GM18502 (cell line): ENCODE data around the gene TMEM132C.
"Not testable (repeated sequence)": the region's sequence is repeated elsewhere in the genome, so short reads cannot be mapped to it uniquely, and the experiment has no call there.

Source experiments
- ATAC-seq: cut with Tn5 transposase; IDR thresholded peaks from one replicate; pipeline ENCODE4 v1.9.1; 2021; ENCODE audit warnings: mild to moderate bottlenecking; ENCODE audit not compliant: unreplicated experiment, poor library complexity

Gene TMEM132C

DNA sequence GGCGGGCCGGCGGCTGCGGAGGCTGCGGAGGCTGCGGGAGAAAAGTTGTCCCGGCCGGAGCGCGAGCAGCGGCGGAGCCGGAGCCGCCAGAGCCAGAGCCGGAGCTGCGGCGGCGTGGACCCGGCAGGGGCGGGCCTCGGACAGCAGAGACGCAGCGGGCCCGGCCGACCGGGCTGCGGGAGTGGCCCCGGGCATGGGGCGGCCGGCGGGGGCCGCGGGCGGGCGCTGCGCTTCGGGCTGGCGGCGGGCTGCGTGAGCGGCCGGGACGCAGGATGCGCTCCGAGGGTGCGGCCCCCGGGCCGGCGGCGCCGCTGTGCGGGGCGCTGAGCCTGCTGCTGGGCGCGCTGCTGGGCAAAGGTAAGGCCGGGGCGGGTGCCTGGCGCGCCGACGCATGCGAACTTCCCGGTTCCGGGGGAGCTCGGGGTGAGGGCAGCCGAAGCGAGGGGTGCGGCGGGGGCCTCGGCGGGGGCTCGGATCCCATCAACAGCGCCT, at the start of gene TMEM132C:
TMEM132C (plus strand) TSS at position 40 of the 492 bp plus-strand sequence; CDS start at position 273, 233 bp downstream.
- no peak for ATAC-seq

DNA sequence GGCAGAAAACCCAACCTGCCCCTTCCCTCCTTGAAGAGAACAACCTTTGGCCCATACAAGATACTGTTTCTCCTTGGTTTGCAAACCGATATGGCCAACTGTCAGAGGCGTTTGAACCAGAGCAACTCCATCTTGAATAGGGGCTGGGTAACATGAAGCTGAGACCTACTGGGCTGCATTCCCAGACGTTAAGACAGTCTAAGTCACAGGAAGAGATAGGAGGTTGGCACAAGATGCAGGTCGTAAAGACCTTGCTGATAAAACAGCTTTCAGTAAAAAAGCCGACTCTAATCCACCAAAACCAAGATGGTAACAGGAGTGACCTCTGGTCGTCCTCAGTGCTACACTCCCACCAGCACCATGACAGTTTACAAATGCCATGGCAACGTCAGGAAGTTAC, 42.7 kb upstream of the TMEM132C start:
- ATAC-seq, result no peak

DNA sequence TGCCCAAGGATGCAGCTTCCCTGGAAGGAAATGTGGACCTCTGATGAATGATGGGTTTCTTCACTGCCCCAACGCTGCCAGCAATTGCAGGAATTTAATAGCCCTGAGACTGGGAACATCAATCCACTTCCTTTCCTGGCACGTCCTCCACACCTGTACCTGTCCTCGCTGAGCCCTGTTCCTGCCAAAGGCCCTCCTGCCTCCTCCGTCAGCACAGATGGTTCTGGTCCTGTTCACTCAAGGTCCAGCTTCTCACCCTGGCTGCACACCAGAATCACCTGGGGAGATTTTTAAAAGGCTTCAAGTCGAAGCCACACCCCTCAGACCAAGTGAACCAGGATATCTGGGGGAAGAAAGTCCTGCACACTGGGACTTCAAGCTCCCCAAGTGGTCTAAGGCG, 38.4 kb upstream of the TMEM132C start:
- no peak for ATAC-seq

DNA sequence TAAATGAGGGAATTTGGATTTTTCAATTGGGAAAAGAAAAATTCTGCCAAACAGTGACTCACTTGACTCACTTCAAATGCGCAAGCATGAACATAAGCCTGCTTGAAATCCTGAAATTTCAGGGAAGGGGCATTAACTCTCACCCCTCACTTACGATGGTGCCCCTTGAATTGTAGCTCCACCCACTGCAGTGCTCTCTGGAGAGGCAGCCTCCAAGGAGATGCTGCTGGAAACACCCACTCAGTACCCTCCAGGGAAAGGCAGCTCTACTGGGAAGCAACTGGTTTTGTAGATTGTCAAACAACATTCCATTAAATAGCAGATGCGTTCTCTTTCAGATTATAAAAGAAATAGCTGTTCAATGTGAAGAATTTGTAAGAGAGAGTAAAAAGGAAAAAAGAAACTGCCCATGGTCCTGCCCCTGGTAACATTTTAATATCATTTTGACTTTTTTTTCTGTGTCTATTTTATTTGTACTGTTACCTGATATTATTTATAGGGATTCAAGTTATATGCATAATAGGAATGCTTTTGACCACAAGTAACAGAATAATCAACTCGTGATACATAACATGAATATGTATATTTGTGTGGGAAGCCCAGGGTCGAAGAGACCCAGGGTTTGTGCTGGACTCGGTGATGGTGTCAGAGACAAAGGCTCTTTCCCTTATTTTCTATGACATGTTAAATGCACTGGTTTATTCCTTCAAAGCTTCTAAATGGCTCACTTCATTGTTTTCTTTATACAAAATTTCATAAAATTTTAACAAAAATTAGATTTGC, 31.1 kb upstream of the TMEM132C start:
- ATAC-seq, result no peak

DNA sequence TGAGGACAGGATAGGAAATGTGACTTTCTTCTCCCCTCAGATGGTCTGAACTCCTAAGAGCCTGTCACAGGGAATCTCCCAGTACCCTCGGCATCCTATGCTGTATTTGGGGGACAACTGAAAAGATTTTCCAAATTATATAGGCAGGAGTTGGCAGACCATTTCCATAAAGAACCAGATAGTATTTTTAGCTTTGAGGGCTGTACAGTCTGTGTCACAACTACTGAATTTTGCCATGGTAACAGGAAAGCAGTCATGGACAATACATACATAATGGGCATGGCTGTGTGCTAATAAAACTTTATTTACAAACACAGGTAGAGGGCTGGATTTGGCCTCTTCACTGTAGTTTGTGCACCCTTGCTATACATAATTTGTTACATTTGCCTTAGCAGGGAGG, 30.4 kb upstream of the TMEM132C start:
- ATAC-seq, result no peak

DNA sequence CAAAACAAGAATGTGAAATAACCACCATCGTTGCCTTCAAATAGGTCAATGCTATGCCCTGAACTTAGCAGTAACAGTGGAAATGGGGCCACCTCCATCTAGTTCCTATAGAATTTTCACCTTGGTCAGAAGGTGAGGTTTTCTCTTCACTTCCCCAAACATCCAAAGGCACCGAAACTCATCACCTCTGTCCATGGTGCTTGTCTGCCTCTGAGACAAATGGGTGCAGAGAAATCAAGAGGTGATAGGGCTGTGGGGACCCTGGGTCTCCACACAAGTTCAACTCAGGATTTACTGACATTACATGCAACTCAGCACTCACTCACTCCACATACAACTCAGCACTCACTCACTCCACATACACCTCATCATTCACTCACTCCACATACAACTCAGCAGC, 26.2 kb upstream of the TMEM132C start:
- no peak for ATAC-seq

DNA sequence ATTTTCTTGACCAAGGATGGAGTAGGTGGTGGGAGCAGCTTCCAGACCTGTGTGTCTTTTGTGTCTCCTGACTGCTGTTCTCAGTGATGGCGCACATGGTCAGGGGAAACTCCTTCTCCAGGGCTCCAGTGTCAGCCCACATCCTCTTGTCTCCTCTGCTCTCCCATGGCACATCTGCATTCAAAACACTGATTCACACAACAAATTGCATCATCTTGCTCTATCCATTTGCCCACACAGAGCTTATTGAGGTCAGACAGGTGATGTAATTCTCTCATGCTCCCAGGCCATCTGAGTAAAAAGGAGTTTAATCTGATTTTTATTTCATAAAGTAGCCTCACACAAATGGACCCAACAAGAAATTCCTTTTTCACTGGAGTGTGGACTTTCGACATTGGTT, 21.8 kb upstream of the TMEM132C start:
- ATAC-seq, result no peak

DNA sequence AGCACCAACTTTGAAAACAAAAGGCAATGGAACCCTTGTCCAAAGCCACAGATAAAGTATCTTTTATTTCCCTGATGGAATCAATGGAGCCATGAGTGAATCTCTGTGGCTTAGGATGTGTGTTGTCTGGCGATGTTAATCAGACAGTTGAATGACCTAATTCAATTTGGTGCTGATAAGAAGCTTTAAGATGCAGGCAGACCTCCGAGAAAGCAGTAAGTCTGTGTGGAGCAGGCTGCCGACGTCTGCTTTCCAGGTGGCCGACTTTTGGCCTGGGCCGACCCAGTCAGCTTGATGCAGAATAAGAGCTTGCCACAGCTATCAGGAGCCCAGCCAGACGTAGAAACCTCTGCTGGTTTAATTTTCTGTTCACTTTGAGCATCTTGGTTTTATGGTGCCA, 21.1 kb upstream of the TMEM132C start:
- no peak for ATAC-seq

DNA sequence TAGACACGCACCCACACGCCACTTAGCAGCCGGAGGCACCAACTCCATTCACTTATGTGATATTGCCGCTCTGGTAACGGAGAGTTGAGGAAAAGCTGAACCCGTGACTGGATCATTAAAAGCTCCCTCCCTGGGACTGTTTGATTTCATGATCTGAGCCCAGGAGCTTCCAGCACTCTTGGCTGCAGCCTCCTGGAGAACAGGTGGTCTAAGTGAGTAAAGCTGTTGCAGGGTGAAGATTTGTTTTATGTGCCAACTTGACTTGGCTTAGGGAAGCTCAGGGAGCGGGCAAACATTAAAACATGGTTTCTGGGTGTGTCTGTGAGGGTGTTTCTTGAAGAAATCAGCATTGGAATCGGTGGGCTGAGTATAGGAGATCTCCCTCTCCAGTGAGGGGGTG, 16.9 kb upstream of the TMEM132C start:
- no peak for ATAC-seq

DNA sequence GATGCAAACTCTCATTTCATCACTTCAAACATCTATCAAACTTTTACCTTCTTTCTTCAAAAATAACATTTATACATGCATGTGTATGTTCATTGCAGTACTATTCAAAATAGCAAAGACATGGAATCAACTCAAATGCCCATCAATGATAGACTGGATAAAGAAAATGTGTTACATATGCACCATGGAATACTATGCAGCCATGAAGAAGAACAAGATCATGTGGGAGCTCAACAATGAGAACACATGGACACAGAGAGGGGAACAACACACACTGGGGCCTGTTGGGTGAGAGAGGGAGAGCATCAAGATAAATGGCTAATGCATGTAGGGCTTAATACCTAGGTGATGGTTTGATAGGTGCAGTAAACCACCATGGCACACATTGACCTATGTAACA, 13.1 kb upstream of the TMEM132C start:
- ATAC-seq, result not testable (repeated sequence)

DNA sequence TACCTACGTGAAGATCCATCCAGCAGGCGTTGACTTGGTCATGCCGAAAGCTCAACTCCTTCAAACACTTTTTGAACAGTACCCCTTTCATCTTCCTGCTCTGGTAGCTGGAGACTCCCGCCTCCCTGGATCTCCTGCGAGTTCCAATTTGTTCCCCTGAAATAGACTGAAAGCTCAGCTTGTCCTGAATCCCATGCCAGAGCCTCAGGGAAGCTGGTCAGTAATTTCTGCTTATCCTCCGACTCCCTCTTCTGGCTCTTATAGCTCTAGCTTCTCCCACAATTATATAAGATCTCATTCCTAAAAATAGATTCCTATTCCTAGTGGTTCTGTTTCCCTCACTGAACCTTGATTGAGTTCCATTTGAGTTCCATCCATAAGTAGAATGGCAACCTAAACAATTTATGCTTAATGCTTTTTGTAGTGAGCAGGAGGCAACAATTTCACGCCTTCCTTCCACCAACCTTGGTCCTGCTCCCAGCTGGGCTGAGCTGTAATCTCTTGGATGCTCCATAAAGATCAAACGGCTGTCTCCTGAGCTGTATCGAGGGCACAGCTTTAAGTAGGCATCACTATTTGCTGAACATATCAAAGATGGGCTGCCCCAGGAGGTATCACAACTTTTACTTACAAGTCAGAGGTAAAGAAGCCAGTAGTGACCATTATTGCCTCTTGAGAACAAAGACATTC, 8.0 kb upstream of the TMEM132C start:
- no peak for ATAC-seq

DNA sequence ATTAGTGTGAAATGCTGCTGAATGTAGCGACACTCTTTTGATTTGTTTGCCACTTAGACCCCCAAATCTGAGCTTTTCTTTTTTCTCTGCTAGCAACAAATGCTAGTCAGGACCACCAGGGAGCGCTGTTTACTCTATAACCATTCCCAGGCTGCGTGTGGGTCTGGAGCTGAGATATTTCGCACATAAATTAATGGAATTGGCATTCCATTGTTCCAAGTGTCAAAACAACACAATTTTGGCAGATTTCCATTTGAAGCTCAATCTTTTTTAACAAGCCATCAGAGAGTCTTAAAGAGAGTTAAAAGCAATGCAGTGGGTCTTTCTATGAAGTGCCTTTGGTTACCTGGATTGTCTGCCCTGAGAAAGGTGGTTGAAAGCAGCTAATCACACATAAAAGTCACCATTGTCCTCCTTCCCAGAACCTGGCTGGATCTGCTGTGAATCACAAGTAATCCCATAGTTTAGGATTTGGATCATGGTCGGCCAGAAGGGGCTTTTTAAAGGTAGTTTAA, 7.4 kb upstream of the TMEM132C start:
- ATAC-seq, result no peak

DNA sequence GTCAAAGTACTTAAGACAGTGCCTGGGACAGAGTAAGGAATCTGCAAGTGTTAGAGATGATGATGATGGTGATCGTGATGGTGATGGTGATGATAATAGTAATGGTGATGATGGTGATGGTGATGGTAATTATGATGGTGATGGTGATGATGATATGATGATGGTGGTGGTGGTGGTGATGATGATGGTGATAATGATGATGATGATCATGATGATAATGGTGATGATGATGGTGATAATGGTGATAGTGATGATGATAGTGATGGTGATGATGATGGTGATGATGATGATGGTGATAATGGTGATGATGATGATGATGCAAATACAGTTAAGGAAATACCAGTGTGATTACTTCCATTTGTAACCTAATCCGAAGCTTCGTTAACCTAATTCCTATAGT, 5.2 kb upstream of the TMEM132C start:
- no peak for ATAC-seq

DNA sequence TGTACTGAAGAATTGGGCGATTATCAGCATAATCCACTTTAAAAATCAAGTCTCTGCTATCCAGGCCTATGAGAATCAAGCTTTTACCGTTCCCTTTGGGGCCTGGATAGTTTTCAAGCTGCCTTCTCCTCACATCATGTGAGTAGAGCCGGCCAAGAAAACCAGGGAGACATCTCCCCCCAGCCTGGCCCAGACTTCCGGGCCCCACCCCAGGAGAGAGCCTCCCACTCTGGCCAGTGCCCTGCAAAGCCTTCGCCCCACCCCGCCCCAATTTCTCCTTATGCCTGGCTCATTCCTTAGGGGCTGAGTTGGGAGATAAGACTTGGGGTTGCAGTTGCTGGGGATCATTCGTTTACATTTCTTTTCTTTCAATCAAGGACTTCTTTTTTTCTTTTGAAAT, 1.4 kb upstream of the TMEM132C start:
- ATAC-seq, result no peak

DNA sequence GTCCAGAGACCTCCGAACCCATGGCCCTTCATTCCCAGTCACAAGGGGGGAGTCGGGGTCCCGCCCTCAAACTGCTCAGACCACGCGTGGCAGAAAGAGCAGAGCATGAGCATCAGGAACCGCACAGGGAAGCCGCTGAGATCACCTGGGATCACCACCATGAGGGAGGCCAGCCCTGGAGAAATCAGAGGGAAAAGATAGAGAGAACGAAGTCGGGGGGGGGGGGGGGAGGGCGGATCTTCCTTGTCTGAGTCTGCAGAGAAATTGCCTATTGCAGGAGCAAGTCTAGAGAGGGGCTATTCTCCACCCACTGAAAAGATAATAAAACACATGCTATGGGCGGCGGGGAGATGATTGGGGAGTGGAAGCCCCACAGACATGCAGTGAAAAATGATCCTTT, 884 bp upstream of the TMEM132C start:
- no peak for ATAC-seq

DNA sequence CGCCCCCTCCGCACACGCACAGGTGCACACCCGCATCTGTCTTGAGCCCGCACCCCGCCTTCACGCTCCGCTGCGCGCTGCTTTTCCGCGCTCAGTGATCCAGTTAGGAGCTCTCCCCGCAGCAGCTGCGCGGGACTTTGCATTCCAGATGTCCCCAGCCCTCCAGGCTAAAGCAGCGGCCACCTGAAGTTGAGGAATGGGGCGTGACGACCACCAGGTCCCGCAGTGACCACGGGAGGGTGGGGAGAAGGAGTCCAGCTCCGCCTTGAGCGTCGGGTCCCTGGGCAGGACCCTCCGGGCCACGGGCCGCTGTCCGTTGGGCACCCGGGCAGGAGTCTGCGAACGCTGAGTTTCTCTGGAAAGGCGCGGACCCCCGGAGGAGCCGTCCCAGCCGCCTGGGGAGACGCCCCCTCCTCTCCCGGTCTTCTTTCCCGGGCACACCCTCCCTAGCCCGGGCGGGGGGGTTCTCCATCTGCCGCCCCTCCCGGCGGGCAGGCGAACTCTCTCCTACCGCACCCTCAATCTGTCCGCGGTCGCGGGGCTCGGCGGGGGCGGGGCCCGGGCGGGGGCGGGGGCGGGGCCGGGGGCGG, 334 bp upstream of the TMEM132C start:
- ATAC-seq, result no peak

DNA sequence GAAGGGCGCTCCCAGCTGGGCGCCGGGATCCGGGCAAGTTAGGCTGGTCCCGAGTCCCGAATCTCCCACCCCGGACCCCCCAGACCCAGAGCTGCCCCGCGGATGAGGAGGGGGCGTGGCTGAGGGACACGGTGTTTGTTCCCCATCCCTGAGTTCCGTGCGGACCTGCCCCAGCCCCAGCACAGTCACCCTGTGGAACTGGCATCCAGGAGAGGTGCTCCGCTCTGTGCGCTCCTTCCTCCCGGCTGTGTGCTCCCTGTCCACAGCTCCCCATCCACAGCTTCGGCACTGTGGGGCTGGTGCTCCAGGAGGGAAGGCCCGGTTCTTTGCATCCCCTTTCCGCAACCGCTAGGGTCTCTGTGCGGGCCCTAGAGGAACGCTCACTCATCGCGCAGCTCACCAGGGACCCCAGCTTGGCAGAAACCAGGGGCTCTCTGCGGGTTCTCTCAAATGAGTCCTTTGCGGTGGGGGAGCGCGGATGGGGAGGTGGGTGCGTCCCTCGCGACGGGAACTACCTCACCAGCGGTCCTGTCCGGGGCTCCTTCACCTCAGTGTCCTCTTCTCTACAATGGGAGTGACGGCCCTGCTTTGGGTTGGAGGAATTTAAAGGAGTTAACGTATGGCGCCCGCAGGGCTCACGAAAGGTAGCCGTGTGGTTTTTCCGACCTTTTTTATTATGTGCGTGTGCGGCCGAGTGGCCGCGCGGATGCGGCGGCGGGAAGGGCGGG, 845 bp downstream of the TMEM132C start:
- no peak for ATAC-seq

DNA sequence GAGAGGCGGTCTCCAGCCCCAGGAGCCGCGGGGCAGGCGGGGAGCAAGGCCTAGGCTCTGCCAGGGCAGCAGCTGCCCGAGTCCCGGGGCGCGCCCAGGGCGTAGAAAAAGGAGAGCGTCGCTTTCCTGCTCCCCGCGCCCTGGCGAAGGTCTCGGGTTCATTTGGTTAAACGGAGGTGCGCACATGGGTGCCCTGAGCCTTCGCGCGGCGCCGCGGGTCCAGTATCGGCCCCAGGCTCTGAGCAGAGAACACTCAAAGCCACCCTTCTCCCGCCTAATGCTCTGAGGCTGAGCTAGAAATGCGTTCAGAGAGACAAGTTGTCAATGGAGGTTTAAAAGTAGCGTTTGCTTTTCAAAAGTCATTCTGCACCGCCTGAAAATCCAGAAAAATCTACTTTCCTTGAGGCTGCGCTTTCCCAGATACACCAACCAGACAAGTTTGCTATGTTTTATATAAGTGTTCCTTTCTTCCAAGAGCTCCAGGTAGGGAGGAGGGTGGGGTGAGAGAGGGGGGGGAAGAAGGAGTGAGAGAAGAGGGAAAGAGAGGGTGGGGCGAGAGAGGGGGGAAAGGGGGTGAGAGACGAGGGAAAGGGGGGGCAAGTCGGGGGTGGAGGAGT, 1.5 kb downstream of the TMEM132C start:
- no peak for ATAC-seq

DNA sequence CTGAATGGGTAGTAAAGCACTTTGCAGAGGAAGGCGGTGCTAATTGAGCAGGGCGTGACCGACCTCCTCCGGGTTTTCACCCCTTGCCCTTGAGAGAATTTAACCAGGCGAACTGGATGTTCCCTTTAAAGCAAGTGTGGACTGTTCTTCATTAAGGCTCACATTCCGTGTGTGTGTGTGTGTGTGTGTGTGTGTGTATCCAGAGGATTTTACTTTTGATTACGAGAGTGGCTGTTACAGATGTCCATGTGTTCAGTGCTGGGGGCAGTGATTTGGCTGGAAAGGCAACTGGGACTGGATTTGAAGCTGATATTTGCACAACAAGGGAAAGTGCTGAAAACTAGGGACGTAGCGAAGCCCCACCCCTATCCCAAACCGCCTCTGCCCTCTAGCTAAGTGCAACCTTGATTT, 2.2 kb downstream of the TMEM132C start:
- no peak for ATAC-seq

DNA sequence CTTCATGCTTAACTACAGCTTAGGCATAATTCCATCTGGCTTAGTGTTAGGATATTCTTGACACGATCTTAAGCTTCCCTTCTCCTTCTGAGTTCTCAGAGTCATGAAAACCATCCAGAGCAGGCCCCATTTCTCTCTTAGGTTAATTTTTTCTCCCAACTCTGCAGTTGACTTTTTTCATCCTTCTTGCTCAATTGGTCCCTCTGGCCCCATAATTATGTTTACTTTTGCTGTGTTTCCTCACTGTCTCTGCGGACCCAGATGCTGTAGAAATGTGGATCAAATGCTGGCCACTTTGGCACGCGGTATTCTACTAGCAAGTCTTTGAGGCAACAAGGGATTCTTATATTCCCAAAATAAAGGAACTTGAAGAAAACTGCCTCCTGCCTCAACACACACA, 9.5 kb downstream of the TMEM132C start:
- ATAC-seq, result no peak
